ENCODE results near the gene FGF4.

Gene FGF4

GRCh38 chr11:69804769-69805508, 29.8 kb upstream of the FGF4 start:
- DNase-seq = no peak

GRCh38 chr11:69803604-69804218, 28.6 kb upstream of the FGF4 start:
- no peak for DNase-seq

GRCh38 chr11:69803022-69803421, 27.9 kb upstream of the FGF4 start:
- DNase-seq = no peak

- no peak for DNase-seq
Measured at GRCh38 chr11:69802590-69802989, 27.4 kb upstream of the FGF4 start.

- DNase-seq = no peak
Measured at GRCh38 chr11:69801513-69802335, 26.6 kb upstream of the FGF4 start.

GRCh38 chr11:69800278-69800677, 25.1 kb upstream of the FGF4 start:
- no peak for DNase-seq

GRCh38 chr11:69799582-69799981, 24.4 kb upstream of the FGF4 start:
- DNase-seq = no peak

- no peak for DNase-seq
Measured at GRCh38 chr11:69799097-69799496, 24.0 kb upstream of the FGF4 start.

GRCh38 chr11:69797737-69798528, 22.8 kb upstream of the FGF4 start:
- DNase-seq = no peak

- DNase-seq = no peak
Measured at GRCh38 chr11:69797156-69797555, 22.0 kb upstream of the FGF4 start.

- no peak for DNase-seq
Measured at GRCh38 chr11:69796063-69796462, 20.9 kb upstream of the FGF4 start.

- no peak for DNase-seq
Measured at GRCh38 chr11:69791276-69792180, 16.4 kb upstream of the FGF4 start.

- DNase-seq = no peak
Measured at GRCh38 chr11:69788956-69789355, 13.8 kb upstream of the FGF4 start.

- no peak for DNase-seq
Measured at GRCh38 chr11:69787906-69788305, 12.8 kb upstream of the FGF4 start.

- no peak for DNase-seq
Measured at GRCh38 chr11:69787457-69787856, 12.3 kb upstream of the FGF4 start.

- DNase-seq = no peak
Measured at GRCh38 chr11:69781241-69781640, 6.1 kb upstream of the FGF4 start.

- no peak for DNase-seq
Measured at GRCh38 chr11:69778373-69778772, 3.2 kb upstream of the FGF4 start.

GRCh38 chr11:69774354-69775162, 583 bp downstream of the FGF4 start:
- no peak for DNase-seq

GRCh38 chr11:69773626-69774353, 1.4 kb downstream of the FGF4 start:
- DNase-seq = no peak

GRCh38 chr11:69771466-69771865, 3.7 kb downstream of the FGF4 start:
- no peak for DNase-seq

Measured in NCI-H187 (cell line).